Activated B cell treated with CpG ODN at 0.5 μM for 24 hours (primary cell): ENCODE measurements around the gene SLC43A2. TPM values are rescaled to one million over a fixed set of nuclear protein-coding genes. Genes with fewer than 3 reads are reported as not detected.

Experiments
- ATAC-seq: fragments of 200-7000 bp; cut with Tn5 transposase; one replicate; pipeline ENCODE4 v1.10.0; 2021; ENCODE audit warnings: low read depth, mild to moderate bottlenecking, moderate library complexity
- CTCF ChIA-PET: fragments of 350-600 bp; sonication (Branson Sonifier 250); formaldehyde crosslinking; loops from one replicate; lab custom pipeline; 2021; ENCODE audit warnings: antibody characterized with exemption; lab: Charles Lee
- POLR2A ChIA-PET: fragments of 350-600 bp; sonication (Branson Sonifier 250); formaldehyde crosslinking; loops from one replicate; lab custom pipeline; 2021; ENCODE audit warnings: antibody characterized with exemption; lab: Charles Lee
- DNase-seq: peaks from one replicate; pipeline ENCODE4 v3.0.0; 2022
- H3K27ac Mint-ChIP-seq: one replicate; pipeline ENCODE4 v1.8.0; 2020; ENCODE audit warnings: mixed read lengths
- H3K27me3 Mint-ChIP-seq: one replicate; pipeline ENCODE4 v1.8.0; 2021; ENCODE audit warnings: mixed read lengths
- H3K36me3 Mint-ChIP-seq: one replicate; pipeline ENCODE4 v1.8.0; 2021; ENCODE audit warnings: low read depth, mixed read lengths
- H3K4me1 Mint-ChIP-seq: one replicate; pipeline ENCODE4 v1.8.0; 2021; ENCODE audit warnings: mixed read lengths
- H3K4me3 Mint-ChIP-seq: one replicate; pipeline ENCODE4 v1.8.0; 2020; ENCODE audit warnings: mild to moderate bottlenecking, mixed read lengths
- H3K9me3 Mint-ChIP-seq: one replicate; pipeline ENCODE4 v1.8.0; 2020; ENCODE audit warnings: mixed read lengths
- CTCF ChIP-seq: fragments of 200-600 bp; IDR thresholded peaks from one replicate; pipeline ENCODE4 v1.8.0; 2022; ENCODE audit warnings: antibody characterized with exemption, mild to moderate bottlenecking
- intact Hi-C: fragments of 100-400 bp; cut with micrococcal nuclease; formaldehyde crosslinking; loops from one replicate; pipeline ENCODE4 v1.15.1; 2024
- total RNA-seq: library from RNA; stranded (reverse); gene quantifications from 2 replicates; pipeline ENCODE4 v1.2.3, GENCODE V29; 2022

SLC43A2 gene
- total RNA-seq, 1 donor from 2014 or later, result 167 TPM

GRCh38 chr17:1634841-1635650 lies 6.4 kb upstream of the SLC43A2 start:
- intact Hi-C loops, result no loop called here
- DNase-seq (no peak), ATAC-seq (no peak)
- H3K4me1 Mint-ChIP-seq, result peaks cover 20% of the 10 kb centered on the region
- no peak overlapping the region for H3K4me3 Mint-ChIP-seq
- ChIA-PET POLR2A (interaction anchor here (0.6 to 1.6 kb wide), 4 partner anchors 14 to 118 kb away, joined by 3 to 10 read pairs (median 4); partner anchors contain the start of gene INPP5K), CTCF (interaction anchor here (0.9 to 1.3 kb wide), 2 partner anchors 14 to 61 kb away, joined by 3 read pairs; no protein-coding TSS in a partner anchor)
- H3K9me3 Mint-ChIP-seq, result no peaks in the 10 kb centered on the region
- H3K27ac Mint-ChIP-seq, result no peak overlapping the region
- no peaks in the 10 kb centered on the region for H3K36me3 Mint-ChIP-seq
- TF ChIP-seq CTCF, result no peak
- no peaks in the 10 kb centered on the region for H3K27me3 Mint-ChIP-seq

- Mint-ChIP-seq H3K27me3 (no peaks in the 10 kb centered on the region), H3K27ac (peak overlapping the region; percentile 84), H3K9me3 (no peaks in the 10 kb centered on the region), H3K36me3 (peaks cover 25% of the 10 kb centered on the region), H3K4me1 (peaks cover 44% of the 10 kb centered on the region), H3K4me3 (peak overlapping the region; percentile 88)
- CTCF ChIA-PET, result interaction anchor here (0.6 to 6.4 kb wide), 18 partner anchors 10 to 360 kb away, joined by 3 to 124 read pairs (median 4); partner anchors contain the start of genes INPP5K, RILP and SCARF1
- no peak for DNase-seq
- no peak for TF ChIP-seq CTCF
- no peak for ATAC-seq
- POLR2A ChIA-PET, result interaction anchor here (0.7 to 17.6 kb wide), 21 partner anchors 10 to 265 kb away, joined by 3 to 418 read pairs (median 7); partner anchors contain the start of genes INPP5K, PITPNA, RILP and SCARF1
- intact Hi-C loops, result loop anchor here (1.0 kb wide), 2 partner anchors 114 to 265 kb away; partner anchors contain the start of gene INPP5K
These were observed 2.0 kb upstream of the SLC43A2 start for GRCh38 chr17:1630662-1631061.

GRCh38 chr17:1629504-1630310 lies 1.1 kb upstream of the SLC43A2 start:
- no peaks in the 10 kb centered on the region for H3K9me3 Mint-ChIP-seq
- ChIA-PET CTCF (interaction anchor here (0.6 to 6.4 kb wide), 24 partner anchors 11 to 359 kb away, joined by 3 to 124 read pairs (median 3); partner anchors contain the start of genes INPP5K, RILP and SCARF1), POLR2A (interaction anchor here (0.7 to 17.6 kb wide), 24 partner anchors 9 to 264 kb away, joined by 3 to 418 read pairs (median 8); partner anchors contain the start of genes CRK, INPP5K, MYO1C and PITPNA)
- no peaks in the 10 kb centered on the region for H3K27me3 Mint-ChIP-seq
- peaks cover 35% of the 10 kb centered on the region for H3K36me3 Mint-ChIP-seq
- H3K4me1 Mint-ChIP-seq, result peaks cover 54% of the 10 kb centered on the region
- peak; percentile 72 for DNase-seq
- H3K4me3 Mint-ChIP-seq, result peak overlapping the region; percentile 88
- peak; percentile 15 for ATAC-seq
- no peak for TF ChIP-seq CTCF
- H3K27ac Mint-ChIP-seq, result peak overlapping the region; percentile 84
- intact Hi-C loops, result loop anchor here (1.0 to 5.0 kb wide), 7 partner anchors 15 to 771 kb away; partner anchors contain the start of genes INPP5K and MNT

GRCh38 chr17:1628856-1629503 lies 346 bp upstream of the SLC43A2 start:
- Mint-ChIP-seq H3K4me1 (peaks cover 56% of the 10 kb centered on the region), H3K27me3 (no peaks in the 10 kb centered on the region), H3K27ac (peak overlapping the region; percentile 98), H3K9me3 (no peaks in the 10 kb centered on the region), H3K36me3 (peaks cover 42% of the 10 kb centered on the region), H3K4me3 (peak overlapping the region; percentile 99)
- TF ChIP-seq CTCF, result no peak
- intact Hi-C loops, result loop anchor here (1.0 to 5.0 kb wide), 11 partner anchors 15 to 772 kb away; partner anchors contain the start of genes MNT, PITPNA, PRPF8 and RILP
- CTCF ChIA-PET, result interaction anchor here (0.9 to 6.4 kb wide), 12 partner anchors 11 to 267 kb away, joined by 3 to 124 read pairs (median 6); partner anchors contain the start of genes INPP5K, RILP and SCARF1
- DNase-seq, result peak; percentile 85
- POLR2A ChIA-PET, result interaction anchor here (0.5 to 17.6 kb wide), 26 partner anchors 10 to 264 kb away, joined by 3 to 418 read pairs (median 8); partner anchors contain the start of genes CRK, INPP5K, MYO1C and PITPNA
- peak; percentile 70 for ATAC-seq
